Colonic mucosa (tissue), 4 donors: Measurements from ENCODE around the gene PIAS2. TPM values are rescaled to one million over a fixed set of nuclear protein-coding genes. Genes with fewer than 3 reads are reported as not detected.

Source experiments
- DNase-seq: peaks from one replicate; pipeline ENCODE4 v3.0.0-alpha.2; 2020
- H3K27ac ChIP-seq: fragments of 200-600 bp; one replicate; pipeline ENCODE4 v1.8.0; 2021
- H3K27me3 ChIP-seq: fragments of 200-600 bp; one replicate; pipeline ENCODE4 v1.8.0; 2021
- H3K36me3 ChIP-seq: fragments of 200-600 bp; one replicate; pipeline ENCODE4 v1.8.0; 2021
- H3K4me1 ChIP-seq: fragments of 200-600 bp; one replicate; pipeline ENCODE4 v1.8.0; 2021; ENCODE audit warnings: mild to moderate bottlenecking
- H3K4me3 ChIP-seq: fragments of 200-600 bp; one replicate; pipeline ENCODE4 v1.8.0; 2021
- H3K9ac ChIP-seq, 2 donors: one replicate each; pipeline ENCODE4 v1.7.0; 2013; ENCODE audit warnings: control low read depth in 2 of 2, low read depth in 2 of 2, low read length in 2 of 2
- H3K9me3 ChIP-seq: fragments of 200-600 bp; one replicate; pipeline ENCODE4 v1.8.0; 2021
- CTCF ChIP-seq: fragments of 200-600 bp; IDR thresholded peaks from one replicate; pipeline ENCODE4 v1.8.0; 2022; ENCODE audit warnings: antibody characterized with exemption, mild to moderate bottlenecking
- intact Hi-C: fragments of 100-400 bp; cut with DNase I; formaldehyde crosslinking; loops from one replicate; pipeline ENCODE4 v1.14.1; 2022
- total RNA-seq, 2 donors: library from RNA; stranded (reverse); fragmentation: NEBNext Ultra II Directional in 1 of 2; extraction: Animal tissue kit (Norgen Biotek cat#: 25700) in 1 of 2; gene quantifications; one replicate each; pipeline ENCODE4 v1.2.1, GENCODE V29; 2021
- donor health status: healthy.
- donor health status: DM: no; HTN: no; CAD: no.
- donor health status: DM: no; HTN: no; CAD: no.

The PIAS2 gene
- total RNA-seq, 2 donors from 2014 or later = 29.0 to 42.0 TPM

DNA sequence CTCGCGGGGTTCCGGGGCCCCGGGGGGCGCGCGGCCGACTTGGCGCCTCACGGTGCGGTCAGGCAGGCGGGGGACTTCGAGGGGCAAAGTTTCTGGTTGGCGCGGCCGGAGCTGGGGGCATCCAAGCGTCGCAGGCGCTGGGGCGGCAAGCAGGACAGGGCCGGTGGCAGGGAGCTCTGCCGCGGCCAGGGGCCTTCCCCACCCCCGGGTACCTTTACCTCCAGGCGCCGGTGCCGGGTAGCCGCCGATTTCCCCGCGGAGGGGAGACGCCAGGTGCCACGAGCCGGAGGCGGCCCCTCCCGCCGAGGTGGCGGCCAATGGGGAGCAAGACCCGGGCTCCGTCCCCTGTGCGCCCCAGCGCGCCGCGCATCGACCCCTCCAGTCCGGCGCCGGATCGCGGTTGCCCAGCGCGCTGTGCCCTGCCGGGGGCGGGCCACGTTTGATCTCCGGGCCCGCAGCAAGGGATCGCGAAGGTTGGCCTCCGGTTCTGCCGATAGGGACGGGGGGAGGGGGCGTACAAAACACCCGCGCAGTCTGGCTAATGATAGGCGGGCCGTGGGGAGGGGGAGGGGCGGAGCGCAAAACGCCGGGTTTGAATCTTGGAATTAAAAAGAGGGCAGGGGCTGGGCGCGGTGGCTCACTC, 160.6 kb downstream of the PIAS2 start, which contains the start of gene ST8SIA5:
TSS of gene ST8SIA5 (minus strand) at position 495 of the 643 bp plus-strand sequence. CDS start 545 bp downstream, outside the sequence.
- TF ChIP-seq CTCF = no peak
- H3K4me3 ChIP-seq = peak within 1 kb of the TSS; percentile 7
- H3K27ac ChIP-seq = no peak within 1 kb of the TSS
- no peaks in the 10 kb centered on the region for H3K4me1 ChIP-seq
- H3K9me3 ChIP-seq = no peaks in the 10 kb centered on the region
- intact Hi-C loops = no loop called here
- H3K9ac ChIP-seq = no peak within 1 kb of the TSS
- peaks cover 46% of the 10 kb centered on the region for H3K27me3 ChIP-seq
- no peaks in the 10 kb centered on the region for H3K36me3 ChIP-seq
- no peak for DNase-seq

GRCh38 chr18:46756025-46756558, 161.2 kb downstream of the PIAS2 start:
- Histone ChIP-seq H3K9ac (no peak overlapping the region), H3K36me3 (no peaks in the 10 kb centered on the region), H3K9me3 (no peaks in the 10 kb centered on the region), H3K27me3 (peaks cover 46% of the 10 kb centered on the region), H3K4me1 (no peaks in the 10 kb centered on the region), H3K4me3 (peak overlapping the region; percentile 7), H3K27ac (no peak overlapping the region)
- intact Hi-C loops = no loop called here
- no peak for TF ChIP-seq CTCF
- DNase-seq = no peak

GRCh38 chr18:46755315-46756024, 161.8 kb downstream of the PIAS2 start:
- no peak for TF ChIP-seq CTCF
- no peak overlapping the region for H3K9ac ChIP-seq
- DNase-seq = no peak
- intact Hi-C loops = no loop called here
- H3K4me3 ChIP-seq = no peak overlapping the region
- H3K4me1 ChIP-seq = no peaks in the 10 kb centered on the region
- no peaks in the 10 kb centered on the region for H3K36me3 ChIP-seq
- no peak overlapping the region for H3K27ac ChIP-seq
- H3K27me3 ChIP-seq = peaks cover 46% of the 10 kb centered on the region
- no peaks in the 10 kb centered on the region for H3K9me3 ChIP-seq

GRCh38 chr18:46754661-46755292, 162.5 kb downstream of the PIAS2 start:
- no peak for DNase-seq
- no peak for TF ChIP-seq CTCF
- H3K36me3 ChIP-seq = no peaks in the 10 kb centered on the region
- peaks cover 46% of the 10 kb centered on the region for H3K27me3 ChIP-seq
- H3K27ac ChIP-seq = no peak overlapping the region
- H3K9ac ChIP-seq = no peak overlapping the region
- no peaks in the 10 kb centered on the region for H3K4me1 ChIP-seq
- no peak overlapping the region for H3K4me3 ChIP-seq
- intact Hi-C loops = no loop called here
- no peaks in the 10 kb centered on the region for H3K9me3 ChIP-seq

DNA sequence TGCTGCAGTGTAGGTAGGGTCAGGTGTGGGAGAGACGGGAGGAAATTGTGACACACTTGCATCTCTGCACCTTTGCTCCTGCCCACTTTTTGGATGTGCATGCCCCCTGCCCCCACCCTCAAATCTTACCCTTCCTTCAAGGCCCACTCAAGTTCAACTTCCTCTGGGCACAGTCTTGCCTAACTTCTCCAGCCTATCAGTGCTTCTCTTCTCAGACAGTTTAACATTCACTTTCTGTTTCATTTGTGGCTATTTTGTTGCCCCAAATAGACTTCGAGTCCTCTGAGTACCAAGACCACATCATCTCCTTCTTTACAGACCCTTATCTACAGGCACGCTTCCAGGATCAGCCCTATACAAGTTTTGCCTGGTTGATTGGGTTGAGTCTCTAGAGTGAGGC, 163.1 kb downstream of the PIAS2 start:
- no peaks in the 10 kb centered on the region for H3K36me3 ChIP-seq
- no peaks in the 10 kb centered on the region for H3K9me3 ChIP-seq
- no peak overlapping the region for H3K9ac ChIP-seq
- H3K4me3 ChIP-seq = no peak overlapping the region
- no peak for TF ChIP-seq CTCF
- no peak overlapping the region for H3K27ac ChIP-seq
- no peaks in the 10 kb centered on the region for H3K4me1 ChIP-seq
- intact Hi-C loops = no loop called here
- no peak for DNase-seq
- H3K27me3 ChIP-seq = peaks cover 41% of the 10 kb centered on the region

Other genes starting within 250 kb of the PIAS2 start
- gene ST8SIA5, start 160.5 kb downstream of the PIAS2 start, total RNA-seq = under 1 TPM; 0.32 to 0.37 TPM
- gene KATNAL2, start 95 bp upstream of the PIAS2 start, total RNA-seq = 1 to 10 TPM; 1.3 to 2.2 TPM
- gene ELOA2, start 118.1 kb upstream of the PIAS2 start, total RNA-seq = not detected
- 10 to 100 TPM; 24.5 to 33.4 TPM for gene HDHD2, start 233.0 kb upstream of the PIAS2 start, total RNA-seq